Adipose tissue (tissue), 3 donors: Measurements from ENCODE around the gene DAPK2. TPM values are rescaled to one million over a fixed set of nuclear protein-coding genes. Genes with fewer than 3 reads are reported as not detected.

Experiments used
- H3K27ac ChIP-seq: one replicate; pipeline ENCODE4 v1.5.1; 2013; ENCODE audit warnings: low read depth, low read length
- WGBS, 3 donors: extraction: QIAGEN DNeasy Blood & Tissue Kit; methylation state at CpG; one replicate each; pipeline ENCODE4 v1.1.7; 2013; 5-methylcytosine and 5-hydroxymethylcytosine counted together
- polyA plus RNA-seq, 3 donors: library from polyadenylated mRNA; stranded (reverse); fragments of 200-250 nt; gene quantifications; one replicate each; pipeline ENCODE4 v1.2.3, GENCODE V29; 2013
- donor health status: healthy with polysubstance abuse.
- donor health status: Bipolar disorder and iron deficiency.
- donor health status: healthy.

The DAPK2 gene
- polyA plus RNA-seq, 3 donors: 3.8 to 29.7 (median 9.8) TPM

DNA sequence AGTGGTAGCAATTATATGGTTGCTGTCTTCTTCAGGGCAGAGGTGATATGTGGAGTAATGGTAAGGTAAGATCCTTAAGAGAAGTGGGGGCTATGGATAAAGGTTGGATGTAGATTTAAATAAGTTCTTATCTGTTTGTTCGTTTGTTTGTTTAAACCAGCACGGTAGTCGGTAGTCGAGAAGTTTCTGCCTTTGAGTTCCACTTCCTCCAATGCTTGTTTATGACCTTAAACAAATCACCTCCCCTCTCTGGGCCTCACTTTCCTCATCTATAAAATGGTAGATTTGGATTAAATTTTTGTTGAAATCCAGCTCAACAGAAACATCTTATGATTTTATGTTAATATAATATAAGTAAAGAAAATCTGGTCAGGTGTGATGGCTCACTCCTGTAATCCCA is 11.8 kb downstream of the DAPK2 start:
- 39 to 93% (median 41%) methylated on average over 4 of the region's 4 CpGs for WGBS, 3 donors
- no peak overlapping the region for H3K27ac ChIP-seq

DNA sequence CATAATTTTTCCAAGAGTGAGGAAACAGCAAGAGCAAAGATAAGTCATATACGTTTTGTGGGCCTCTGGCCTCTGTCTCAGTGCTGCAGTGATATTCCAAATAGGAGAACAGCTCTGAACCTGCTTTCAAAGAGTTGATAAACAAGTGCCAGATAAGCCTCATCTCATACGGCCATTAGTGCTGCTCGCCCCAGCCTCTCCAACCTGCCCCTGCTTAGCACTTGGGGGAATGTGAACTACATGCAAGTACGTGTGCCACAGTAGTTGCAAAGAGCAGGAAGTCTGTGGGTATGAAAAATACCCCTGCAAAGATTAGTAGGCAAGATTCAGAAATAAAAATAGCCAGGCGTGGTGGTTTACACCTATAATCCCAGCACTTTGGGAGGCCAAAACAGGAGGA is 14.0 kb downstream of the DAPK2 start:
- no peak overlapping the region for H3K27ac ChIP-seq
- WGBS, 3 donors: 73 to 83% (median 77%) methylated on average over 5 of the region's 5 CpGs

DNA sequence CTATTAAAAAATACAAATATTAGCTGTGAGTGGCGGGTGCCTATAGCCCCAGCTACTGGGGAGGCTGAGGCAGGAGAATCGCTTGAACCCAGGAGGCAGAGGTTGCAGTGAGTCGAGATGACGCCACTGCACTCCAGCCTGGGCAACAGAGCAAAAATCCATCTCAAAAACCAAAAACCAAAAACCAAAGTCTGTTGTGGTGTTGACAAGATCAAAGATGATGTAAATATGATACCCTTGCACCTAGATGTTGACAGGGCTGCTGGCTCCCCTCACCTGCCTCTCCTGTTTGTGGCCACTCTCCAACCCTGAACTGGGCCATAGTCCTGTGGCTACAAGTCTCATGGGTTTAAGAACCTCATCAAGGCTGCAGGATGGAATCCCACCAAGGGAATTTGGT is 16.2 kb downstream of the DAPK2 start:
- H3K27ac ChIP-seq: no peak overlapping the region
- WGBS, 3 donors: 93 to 96% (median 95%) methylated on average over 4 of the region's 4 CpGs

DNA sequence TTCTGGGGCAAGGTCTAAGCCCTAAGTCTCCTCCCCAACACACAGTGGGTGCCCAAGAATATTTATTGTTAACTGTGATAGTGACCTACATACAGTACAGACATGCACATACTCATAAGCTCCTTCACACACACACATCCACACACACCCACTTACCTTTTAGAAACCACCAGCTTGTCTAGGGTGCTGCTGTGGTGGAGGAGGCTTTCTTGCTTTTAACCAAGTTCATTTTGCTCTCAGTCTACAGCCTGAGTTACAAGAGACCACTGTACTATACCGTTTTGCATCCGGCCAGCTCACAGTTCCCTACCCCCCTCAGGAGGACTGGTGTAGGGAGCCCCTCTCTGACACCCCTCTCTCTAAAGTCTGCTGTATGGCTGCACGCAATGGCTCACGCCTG is 16.7 kb downstream of the DAPK2 start:
- no peak overlapping the region for H3K27ac ChIP-seq
- WGBS, 3 donors: 95 to 96% (median 96%) methylated on average over 4 of the region's 4 CpGs

DNA sequence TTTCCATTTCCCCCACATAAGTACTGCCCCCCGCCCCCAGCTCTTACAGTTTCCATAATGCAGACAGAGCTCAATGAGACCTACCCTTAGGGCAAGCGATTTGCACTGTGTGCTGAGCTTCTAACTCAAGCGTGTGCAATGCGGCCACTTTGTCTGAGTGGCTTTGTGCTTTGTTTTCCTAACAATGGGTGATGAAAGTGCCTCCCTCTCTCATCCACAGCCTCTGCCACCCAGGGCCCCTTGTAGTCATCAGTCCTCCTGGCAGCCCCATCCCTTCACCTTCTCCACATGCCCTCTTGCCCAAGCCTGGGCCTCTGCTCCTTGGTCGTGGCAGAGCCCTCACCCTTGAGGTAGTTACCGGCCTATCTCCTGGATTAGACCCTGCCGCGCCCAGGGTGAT is 17.2 kb downstream of the DAPK2 start:
- 69 to 92% (median 72%) methylated on average over 8 of the region's 8 CpGs for WGBS, 3 donors

DNA sequence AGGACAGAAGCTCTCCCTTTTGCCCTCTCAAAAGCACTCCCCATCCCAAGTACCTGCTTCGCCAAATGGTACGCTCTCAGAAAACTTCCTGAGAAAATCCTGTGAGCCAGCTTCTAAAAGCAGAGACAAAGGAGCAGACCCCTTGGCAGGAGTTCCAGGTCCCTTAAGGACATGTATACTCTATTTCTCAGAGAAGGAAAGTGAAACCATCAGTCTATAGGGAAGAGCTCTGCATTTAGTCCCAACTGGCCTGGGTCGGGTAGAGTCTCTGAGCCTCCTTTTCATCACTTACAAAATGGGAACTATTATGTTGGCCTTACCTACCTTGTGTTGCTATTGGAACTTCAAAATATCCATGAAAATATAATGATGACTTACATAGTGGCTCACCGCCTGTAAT is 19.7 kb downstream of the DAPK2 start:
- WGBS, 3 donors: 85 to 90% (median 87%) methylated on average over 4 of the region's 4 CpGs

More for the DNA sequence above, 17.2 kb downstream of the DAPK2 start:
- H3K27ac ChIP-seq: no peak overlapping the region

DNA sequence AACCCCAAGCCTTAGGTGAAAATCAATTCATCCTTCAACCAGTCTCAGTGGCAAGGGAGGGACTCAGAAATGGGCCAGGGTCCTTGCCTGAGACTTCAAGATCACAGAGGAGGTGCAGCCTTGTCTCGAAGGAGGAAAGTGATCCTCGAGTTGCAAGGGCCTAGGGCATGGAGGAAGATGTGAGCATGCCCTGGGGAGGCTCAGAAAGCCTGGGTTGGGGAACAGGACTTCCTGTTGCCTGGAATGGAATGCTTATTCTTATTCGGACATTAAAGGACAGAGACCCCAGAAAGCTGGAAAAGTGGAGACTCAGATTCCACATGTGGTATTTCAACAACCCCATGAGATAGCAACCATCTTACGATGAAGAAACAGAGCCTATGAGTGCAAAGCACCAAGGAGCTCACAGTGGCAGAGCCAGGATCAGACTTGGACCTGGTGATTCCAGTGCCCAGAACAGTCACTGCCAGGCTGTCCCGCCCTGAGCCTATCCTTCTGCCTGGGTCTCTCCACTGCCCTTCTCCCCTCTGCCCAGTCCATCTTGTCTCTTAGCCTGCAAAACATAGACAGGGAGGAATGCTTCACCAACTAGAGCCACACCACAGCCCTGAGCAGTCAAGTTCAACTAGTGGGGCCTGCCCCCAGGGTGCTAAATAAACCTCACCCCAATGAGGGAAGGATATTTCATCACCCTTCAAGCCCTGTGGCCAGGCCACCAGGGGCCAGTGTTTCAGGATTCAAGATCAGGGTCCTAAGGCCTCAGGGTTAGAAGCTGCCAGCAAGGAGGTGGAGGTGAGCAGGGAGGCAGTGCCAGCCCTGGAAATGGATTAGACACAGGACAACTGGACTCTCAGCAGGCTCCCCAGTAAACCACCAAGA is 21.9 kb downstream of the DAPK2 start:
- WGBS, 3 donors: 65 to 79% (median 77%) methylated on average over 5 of the region's 5 CpGs
- H3K27ac ChIP-seq: no peak overlapping the region

More for the DNA sequence above, 19.7 kb downstream of the DAPK2 start:
- no peak overlapping the region for H3K27ac ChIP-seq

DNA sequence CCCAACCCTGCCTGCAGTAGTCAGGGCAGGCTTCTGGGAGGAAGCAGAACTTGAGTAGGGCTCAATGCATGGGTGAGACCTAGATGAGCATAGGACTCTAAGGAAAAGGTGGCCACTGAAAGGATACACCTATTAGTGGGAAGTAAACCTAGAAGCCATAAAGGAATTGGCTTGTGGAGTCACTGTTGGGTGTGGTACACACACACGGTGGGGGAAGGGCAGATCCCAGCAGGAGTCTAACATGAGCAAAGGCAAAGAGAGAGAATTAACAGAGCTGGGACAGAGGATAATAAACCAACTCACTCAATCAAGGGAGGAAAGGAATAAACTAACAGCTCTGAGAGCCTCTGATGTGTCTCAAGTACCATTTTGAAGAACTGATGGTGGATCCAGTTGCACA is 23.1 kb downstream of the DAPK2 start:
- WGBS, 3 donors: 62 to 70% (median 68%) methylated on average over 1 of the region's 1 CpG
- no peak overlapping the region for H3K27ac ChIP-seq

DNA sequence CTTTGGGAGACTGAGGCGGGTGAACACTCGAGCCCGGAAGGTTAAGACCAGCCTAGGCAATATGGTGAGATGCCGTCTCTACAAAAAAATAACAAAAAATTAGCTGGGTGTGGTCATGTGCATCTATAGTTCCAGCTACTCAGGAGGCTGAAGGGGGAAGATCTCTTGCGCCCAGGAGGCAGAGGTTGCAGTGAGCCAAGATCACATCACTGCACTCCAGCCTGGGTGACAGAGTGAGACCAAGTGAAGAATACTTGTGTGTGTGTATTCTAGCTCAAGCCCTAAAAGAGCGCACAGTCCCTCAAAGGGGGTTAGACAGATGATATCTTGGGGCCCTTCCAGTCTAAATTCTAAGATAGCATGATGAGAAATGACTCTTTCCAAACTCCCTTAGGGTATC is 23.7 kb downstream of the DAPK2 start:
- H3K27ac ChIP-seq: no peak overlapping the region
- WGBS, 3 donors: 92 to 97% (median 95%) methylated on average over 6 of the region's 6 CpGs

DNA sequence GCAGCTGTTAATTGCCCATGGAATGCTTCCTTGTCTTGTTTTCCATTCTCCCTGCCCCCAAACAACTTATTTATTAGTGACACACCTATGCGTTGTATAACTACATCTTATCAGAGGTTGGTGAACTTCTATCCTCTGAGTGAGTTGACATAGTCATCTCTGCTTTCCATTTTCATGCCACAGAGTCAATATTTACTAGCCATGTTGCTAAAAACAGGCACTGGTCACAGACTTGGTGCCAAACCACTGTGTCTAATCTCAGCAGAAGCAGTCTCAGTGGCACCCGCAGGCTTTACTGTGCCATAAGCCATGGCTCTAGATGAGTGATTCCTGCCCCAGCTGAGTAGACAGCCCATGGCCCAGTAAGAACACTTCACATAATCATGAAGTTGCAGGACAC is 26.5 kb downstream of the DAPK2 start:
- H3K27ac ChIP-seq: no peak overlapping the region
- WGBS, 3 donors: 33 to 76% (median 67%) methylated on average over 2 of the region's 2 CpGs

DNA sequence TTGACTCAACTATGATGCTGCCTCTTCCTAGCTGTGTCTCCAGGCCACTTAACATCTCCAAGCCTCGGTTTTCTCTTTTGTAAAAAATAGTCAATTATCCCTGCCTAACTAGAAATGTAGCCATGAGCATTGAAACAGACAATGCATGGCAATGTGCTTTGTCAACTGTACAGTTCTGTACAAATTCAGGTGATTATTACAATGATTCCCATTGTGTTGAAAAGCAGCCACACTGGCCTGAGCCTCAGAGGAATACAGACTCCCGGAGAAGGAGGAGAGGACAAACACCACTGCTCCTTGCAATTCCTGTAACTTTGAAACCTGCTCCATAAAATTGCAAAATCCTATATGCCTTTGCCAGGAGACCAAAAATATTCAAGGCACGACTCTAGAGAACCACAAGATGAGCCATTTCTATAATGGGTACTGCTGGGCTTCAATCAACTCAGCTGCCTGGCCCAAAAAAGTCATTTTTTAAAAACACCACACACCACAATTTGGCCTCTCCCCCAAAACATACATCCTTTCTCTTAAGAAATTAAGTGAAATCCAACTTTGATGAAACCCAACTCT is 28.6 kb downstream of the DAPK2 start:
- no peak overlapping the region for H3K27ac ChIP-seq
- WGBS, 3 donors: 75 to 88% (median 81%) methylated on average over 3 of the region's 3 CpGs

DNA sequence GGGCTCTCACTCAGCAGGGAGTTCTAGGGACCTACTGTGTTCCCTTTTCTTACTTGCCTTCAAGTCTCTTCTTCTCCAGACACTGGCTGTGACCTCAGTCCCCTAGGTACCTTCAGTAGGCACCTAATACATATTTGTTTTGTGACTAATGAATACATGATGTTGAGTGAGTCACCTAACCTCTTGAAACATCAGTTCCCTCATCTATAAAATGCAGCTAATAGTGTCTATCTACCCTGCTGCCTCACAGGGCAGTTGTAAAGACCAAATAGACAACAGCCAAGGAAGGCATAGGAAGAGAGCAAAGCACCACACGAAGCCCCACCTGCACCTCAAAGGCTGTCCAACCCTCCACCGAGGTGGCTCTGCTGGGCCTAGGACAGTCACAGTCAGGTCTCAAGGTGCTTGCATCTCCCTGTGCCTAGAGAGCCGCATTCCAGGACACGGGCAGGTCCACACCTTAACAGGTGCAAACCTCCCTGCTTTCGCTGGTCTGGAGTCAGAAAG is 29.1 kb downstream of the DAPK2 start:
- no peak overlapping the region for H3K27ac ChIP-seq
- WGBS, 3 donors: 97 to 100% (median 97%) methylated on average over 5 of the region's 5 CpGs

DNA sequence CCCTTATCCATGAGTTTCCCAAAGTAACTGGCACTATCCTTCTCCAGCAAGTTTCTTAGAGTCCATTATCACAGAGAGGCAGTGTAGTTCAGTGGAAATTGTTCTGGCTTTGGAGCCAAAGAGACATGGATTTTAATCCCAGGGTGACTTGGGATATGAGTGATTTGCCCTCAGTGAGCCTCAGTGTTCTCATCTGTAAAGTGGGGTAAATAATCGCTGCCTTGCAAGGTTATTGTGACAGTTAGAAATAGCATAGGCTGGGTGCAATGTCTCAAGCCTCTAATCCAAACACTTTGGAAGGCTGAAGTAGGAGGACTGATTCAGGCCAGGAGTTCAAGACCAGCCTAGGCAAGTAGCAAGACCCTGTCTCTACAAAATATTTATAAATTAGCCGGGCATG is 30.0 kb downstream of the DAPK2 start:
- WGBS, 3 donors: 96 to 100% (median 97%) methylated on average over 2 of the region's 2 CpGs
- no peak overlapping the region for H3K27ac ChIP-seq

DNA sequence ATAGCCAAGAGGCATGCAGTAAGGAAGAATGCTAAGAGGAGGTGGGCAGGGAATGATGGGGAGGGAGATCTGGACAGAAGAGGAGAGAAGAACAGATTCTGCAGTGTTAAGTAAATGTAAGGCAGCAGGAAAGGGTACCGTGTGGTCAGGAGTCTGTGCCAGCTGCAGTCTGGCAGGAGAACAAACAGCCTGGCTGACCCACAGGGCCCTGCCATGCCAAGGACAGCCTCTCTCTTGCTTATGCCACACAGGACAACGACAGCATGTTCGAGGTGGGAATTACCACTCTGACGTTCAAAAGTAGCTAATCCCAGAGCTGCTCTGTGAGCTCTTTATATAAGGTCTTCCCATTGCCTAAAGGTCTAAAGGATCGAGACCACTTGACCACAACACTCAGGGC is 31.3 kb downstream of the DAPK2 start:
- 34 to 84% (median 74%) methylated on average over 5 of the region's 5 CpGs for WGBS, 3 donors
- H3K27ac ChIP-seq: no peak overlapping the region

DNA sequence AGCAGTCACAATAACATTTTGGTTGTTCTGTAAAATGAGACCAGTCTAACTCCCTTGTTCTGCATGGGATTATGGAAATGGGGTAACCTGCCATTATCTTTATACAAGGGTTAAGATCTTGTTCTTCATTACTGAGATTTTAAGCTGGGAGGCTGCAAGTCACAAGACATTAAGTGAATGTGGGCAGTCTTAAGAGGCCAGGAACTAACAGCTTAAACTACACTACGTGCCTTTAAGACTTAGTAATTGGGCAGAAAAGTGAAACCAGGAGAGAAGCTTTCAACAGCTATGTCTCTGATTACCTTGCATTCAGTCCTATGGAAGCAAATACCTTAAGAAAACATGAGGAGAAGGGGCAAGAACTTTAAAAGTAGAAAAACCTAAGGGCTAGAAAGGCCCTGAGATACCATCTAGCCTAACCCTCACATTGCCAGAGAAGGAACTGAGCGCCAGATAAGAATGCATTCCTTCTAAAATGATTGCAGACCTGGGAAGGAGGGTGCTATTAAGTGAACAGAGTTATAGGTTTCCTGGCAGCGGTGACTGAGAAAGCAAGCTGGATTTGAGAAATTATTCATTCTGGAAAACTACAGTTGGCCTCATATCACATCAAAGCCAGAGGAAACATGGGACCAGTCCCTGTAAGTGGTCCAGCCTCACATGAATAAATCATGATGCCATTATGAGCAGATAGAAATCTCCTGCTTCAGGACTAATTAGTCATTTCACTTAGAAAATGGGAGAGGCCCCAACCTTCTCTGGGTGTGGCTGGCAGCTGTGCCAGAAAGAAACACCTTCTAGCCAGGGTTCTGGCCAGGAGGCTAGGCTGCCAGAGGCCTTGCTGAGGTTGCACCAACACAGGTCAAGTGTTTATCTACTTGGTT is 32.9 kb downstream of the DAPK2 start:
- no peak overlapping the region for H3K27ac ChIP-seq
- 66 to 77% (median 68%) methylated on average over 3 of the region's 3 CpGs for WGBS, 3 donors

DNA sequence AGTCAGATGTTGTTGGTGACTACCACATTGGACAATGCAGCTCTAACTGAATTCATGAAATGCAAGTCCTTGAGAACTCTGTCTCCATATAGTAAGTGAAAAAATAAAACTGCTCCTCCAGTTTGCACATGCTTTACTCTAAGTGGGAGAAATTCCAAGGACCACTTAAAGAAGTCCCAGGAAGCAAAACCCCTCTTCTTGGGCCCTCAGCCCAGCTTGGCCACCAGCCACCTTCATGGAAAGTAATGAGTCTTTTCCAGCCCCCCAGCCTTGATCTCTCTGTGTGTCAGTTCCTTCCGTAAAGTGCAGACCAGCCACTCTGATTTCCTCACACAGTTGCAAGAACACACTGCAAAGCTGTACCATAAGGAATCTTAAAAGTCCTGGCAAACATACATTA is 34.5 kb downstream of the DAPK2 start:
- no peak overlapping the region for H3K27ac ChIP-seq
- WGBS, 3 donors: 37 to 74% (median 51%) methylated on average over 1 of the region's 1 CpG

DNA sequence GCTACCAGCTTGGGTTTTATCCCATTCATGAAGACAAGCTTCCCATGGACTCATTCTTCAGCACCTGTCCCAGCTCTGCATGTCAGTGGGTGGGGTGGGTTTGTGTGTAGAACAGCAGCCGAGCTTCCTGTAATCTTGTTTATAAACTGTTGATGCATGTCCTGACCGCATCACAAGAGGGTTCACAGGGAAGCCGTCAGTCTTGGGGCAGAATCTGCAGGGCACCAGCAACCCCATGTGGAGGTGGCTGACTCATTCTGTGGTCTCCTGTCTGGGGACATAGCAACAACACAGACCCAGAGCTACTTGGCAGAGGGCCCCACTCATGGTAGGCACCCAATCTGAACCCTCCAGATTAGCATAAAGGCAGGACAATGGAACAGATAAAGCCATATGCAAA is 35.6 kb downstream of the DAPK2 start:
- H3K27ac ChIP-seq: no peak overlapping the region
- WGBS, 3 donors: 44 to 72% (median 46%) methylated on average over 3 of the region's 3 CpGs

DNA sequence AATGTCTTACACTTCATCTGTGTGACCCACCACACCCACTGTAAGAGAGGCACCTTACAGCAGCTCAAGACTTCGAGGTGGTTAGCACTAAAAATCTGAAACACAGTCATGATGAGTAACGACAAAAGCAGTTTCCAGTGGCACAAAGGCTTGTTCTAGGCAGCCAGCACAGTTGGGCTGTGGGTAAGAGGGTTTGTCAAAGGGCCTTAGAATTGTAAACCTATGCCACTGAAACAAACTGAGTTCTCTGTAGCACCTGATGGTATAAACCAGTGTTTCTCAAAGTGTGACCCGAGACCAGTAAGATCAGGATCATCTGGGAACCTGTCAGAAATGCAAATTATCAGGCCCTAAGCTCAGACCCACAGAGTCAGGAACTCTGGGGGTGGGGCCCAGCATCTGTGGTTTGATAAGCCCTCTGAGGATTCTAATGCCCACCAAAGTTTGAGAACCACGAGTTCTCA is 36.5 kb downstream of the DAPK2 start:
- WGBS, 3 donors: 77 to 78% (median 77%) methylated on average over 4 of the region's 4 CpGs
- no peak overlapping the region for H3K27ac ChIP-seq

DNA sequence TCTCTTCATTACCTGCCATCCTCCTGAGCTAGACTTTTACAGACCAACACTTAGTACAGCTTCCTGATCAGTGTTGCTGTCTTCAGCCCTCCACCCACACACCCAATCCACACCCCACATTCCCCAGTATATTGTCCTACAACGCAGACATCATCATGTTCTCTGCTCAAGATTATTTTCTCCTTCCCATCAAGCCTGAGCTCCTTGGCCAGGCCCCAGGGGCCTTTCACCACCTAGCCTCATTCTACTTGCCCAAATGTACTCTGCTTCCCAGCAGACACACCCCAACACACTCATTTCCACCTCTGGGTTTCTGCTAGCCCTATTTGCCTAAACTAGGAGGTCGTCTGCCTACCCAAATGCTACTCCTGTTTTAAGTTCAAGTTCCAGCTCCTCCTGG is 37.0 kb downstream of the DAPK2 start:
- H3K27ac ChIP-seq: no peak overlapping the region
- 62 to 86% (median 82%) methylated on average over 2 of the region's 2 CpGs for WGBS, 3 donors
